HepG2 (cell line): Measurements from ENCODE around the gene PPP1R27. TPM values are rescaled to one million over a fixed set of nuclear protein-coding genes. Genes with fewer than 3 reads are reported as not detected.

Source experiments
- FOXK1 ChIP-seq: sonication (generic); formaldehyde crosslinking; IDR thresholded peaks from 2 replicates; pipeline ENCODE4 v1.4.0; 2020; ENCODE audit warnings: low read depth, missing genetic modification reagents, borderline replicate concordance
- FOXM1 ChIP-seq: sonication (generic); formaldehyde crosslinking; IDR thresholded peaks from 2 replicates; pipeline ENCODE4 v1.5.0; 2020; ENCODE audit warnings: missing genetic modification reagents
- MXD4 ChIP-seq: IDR thresholded peaks from 2 replicates; pipeline ENCODE4 v1.6.1; 2016; ENCODE audit warnings: mild to moderate bottlenecking, missing biosample characterization, missing genetic modification reagents
- RCOR2 ChIP-seq: IDR thresholded peaks from 2 replicates; pipeline ENCODE4 v1.6.1; 2016; ENCODE audit warnings: missing biosample characterization, missing genetic modification reagents
- SAP130 ChIP-seq: IDR thresholded peaks from 2 replicates; pipeline ENCODE4 v1.6.1; 2016; ENCODE audit warnings: low read depth
- TCF7L2 ChIP-seq: IDR thresholded peaks from 2 replicates; pipeline ENCODE4 v1.6.1; 2011; ENCODE audit warnings: mild to moderate bottlenecking, low read depth, low read length, moderate library complexity
- THYN1 ChIP-seq: sonication (generic); formaldehyde crosslinking; IDR thresholded peaks from 2 replicates; pipeline ENCODE4 v1.8.1; 2023; ENCODE audit warnings: low read depth, mild to moderate bottlenecking, moderate library complexity, missing genetic modification reagents, borderline replicate concordance
- U2AF2 ChIP-seq: fragments of 200-400 bp; formaldehyde crosslinking; IDR thresholded peaks from 2 replicates; pipeline ENCODE4 v1.6.1; 2017; ENCODE audit warnings: low read depth, mild to moderate bottlenecking, low read length
- ZBTB21 ChIP-seq: sonication (generic); formaldehyde crosslinking; IDR thresholded peaks from 2 replicates; pipeline ENCODE4 v1.4.0; 2020; ENCODE audit warnings: missing genetic modification reagents
- ZNF207 ChIP-seq: fragments of 450-650 bp; IDR thresholded peaks from 2 replicates; pipeline ENCODE4 v1.6.1; 2016; ENCODE audit warnings: antibody characterized with exemption, borderline replicate concordance
- ZNF460 ChIP-seq: sonication (generic); formaldehyde crosslinking; IDR thresholded peaks from 2 replicates; pipeline ENCODE4 v1.5.1; 2020; ENCODE audit warnings: missing genetic modification reagents, mild to moderate bottlenecking, borderline replicate concordance
- ZNF563 ChIP-seq: sonication (generic); formaldehyde crosslinking; IDR thresholded peaks from 2 replicates; pipeline ENCODE4 v1.8.0; 2022; ENCODE audit warnings: mild to moderate bottlenecking, moderate library complexity, missing genetic modification reagents
- ZNF567 ChIP-seq: sonication (generic); formaldehyde crosslinking; IDR thresholded peaks from 2 replicates; pipeline ENCODE4 v1.8.1; 2023; ENCODE audit warnings: mild to moderate bottlenecking, missing genetic modification reagents, borderline replicate concordance
- ZNF605 ChIP-seq: sonication (generic); formaldehyde crosslinking; IDR thresholded peaks from 2 replicates; pipeline ENCODE4 v1.8.0; 2022; ENCODE audit warnings: mild to moderate bottlenecking, missing genetic modification reagents
- ZNF782 ChIP-seq: sonication (generic); formaldehyde crosslinking; IDR thresholded peaks from 2 replicates; pipeline ENCODE4 v1.4.0; 2020; ENCODE audit warnings: missing genetic modification reagents, mild to moderate bottlenecking, borderline replicate concordance
- polyA plus RNA-seq, 8 experiments: library from polyadenylated mRNA; depleted of rRNA in 3 of 8; stranded (reverse) in 7 of 8; unstranded in 1 of 8; fragments of >200 nt; fragmentation: Illumina TruSeq in 4 of 8; extraction: Trizol in 4 of 8; gene quantifications; 2 replicates each; pipeline versions ENCODE4 v1.2.1 to v1.2.3, GENCODE V29; 2011 to 2016; ENCODE audit warnings: low read depth in 4 of 8, missing spikeins in 1 of 8, mixed read lengths in 1 of 8; ENCODE audit not compliant: insufficient read depth in 1 of 8
- total RNA-seq, 5 experiments: library from RNA; depleted of rRNA; stranded (reverse); fragments of >200 nt; fragmentation: Illumina TruSeq; extraction: Trizol; gene quantifications; 2 replicates each; pipeline ENCODE4 v1.2.3, GENCODE V29; 2016; ENCODE audit warnings: low read depth in 1 of 5
- TF ChIP-seq, protein P1 (sequence below): sonication (generic); formaldehyde crosslinking; IDR thresholded peaks from 2 replicates; pipeline ENCODE4 v1.8.0; 2022; ENCODE audit warnings: missing genetic modification reagents, mild to moderate bottlenecking, moderate library complexity, borderline replicate concordance
- TF ChIP-seq, protein P2 (sequence below): IDR thresholded peaks from 2 replicates; pipeline ENCODE4 v1.6.1; 2016
- TF ChIP-seq, protein P3 (sequence below): sonication (generic); formaldehyde crosslinking; IDR thresholded peaks from 2 replicates; pipeline ENCODE4 v1.4.0; 2020; ENCODE audit warnings: missing genetic modification reagents, mild to moderate bottlenecking, borderline replicate concordance
- TF ChIP-seq, protein P4 (sequence below): sonication (generic); formaldehyde crosslinking; IDR thresholded peaks from 2 replicates; pipeline ENCODE4 v1.4.0; 2020; ENCODE audit warnings: mild to moderate bottlenecking, missing genetic modification reagents

PPP1R27 gene
- total and polyA plus RNA-seq, 2 of the 13 experiments (the other 11 are each of a cell fraction or from before 2014, with no cell fraction given), result 0.17 to 1.00 TPM

DNA sequence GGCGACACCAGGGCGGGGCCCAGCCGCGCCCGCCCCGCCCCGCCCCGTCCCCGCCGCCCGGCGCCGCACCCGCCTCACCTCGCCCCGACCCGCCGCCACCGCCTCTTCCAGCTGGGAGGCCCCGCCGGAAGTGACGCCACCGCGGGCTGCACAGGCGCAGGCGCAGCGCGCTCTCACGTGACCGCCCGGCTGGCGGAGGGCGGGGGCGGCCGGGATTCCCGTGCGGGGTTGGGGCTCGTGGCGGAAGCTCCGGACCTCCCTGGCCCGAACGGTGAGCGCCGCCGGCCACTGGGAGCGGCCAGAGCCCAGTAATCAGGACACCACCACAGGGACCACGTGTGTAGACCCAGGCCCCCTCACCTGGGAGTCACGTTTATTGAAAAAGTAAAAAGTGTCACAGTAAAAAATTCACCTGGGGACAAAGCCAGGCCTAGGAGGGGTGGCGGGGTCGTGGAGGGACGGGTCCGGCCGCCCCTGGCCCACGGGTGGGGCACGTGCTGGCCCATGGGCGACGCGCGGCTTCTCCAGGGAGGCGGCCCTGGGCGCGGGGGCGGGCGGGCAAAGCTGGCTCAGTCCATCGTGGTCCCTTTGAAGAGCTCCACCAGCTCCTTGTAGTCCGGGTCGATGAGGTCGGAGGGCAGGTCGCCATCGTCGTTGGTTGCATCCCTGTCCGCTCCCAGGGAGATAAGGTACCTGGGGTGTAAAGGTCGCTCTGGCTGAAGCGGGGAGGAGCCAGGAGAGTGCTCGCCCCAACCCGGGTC is 1.5 kb downstream of the PPP1R27 start, which contains the start of gene MCRIP1 (continued):
- TF ChIP-seq ZNF605 (CRISPR knock-in tag) (peak; percentile 22; the same call in 1 of the 2 replicates), SAP130 (peak; percentile 78), ZNF460 (no peak; the same call in 1 of the 2 replicates), ZBTB21 (CRISPR knock-in tag) (no peak; the same call in none of the 2 replicates), MXD4 (CRISPR knock-in tag) (peak; percentile 92), FOXK1 (CRISPR knock-in tag) (peak; percentile 37; the same call in 1 of the 2 replicates), ZNF782 (CRISPR knock-in tag) (peak; percentile 95; the same call in 1 of the 2 replicates), U2AF2 (no peak), RCOR2 (no peak), ZNF567 (CRISPR knock-in tag) (no peak), FOXM1 (CRISPR knock-in tag) (0 out of 2 replicates have a peak, but pooled peaks have one; percentile 64), TCF7L2 (no peak), THYN1 (CRISPR knock-in tag) (no peak), ZNF563 (CRISPR knock-in tag) (0 out of 2 replicates have a peak, but pooled peaks have one; percentile 70), ZNF207 (no peak)
- TF ChIP-seq, protein P1, sequence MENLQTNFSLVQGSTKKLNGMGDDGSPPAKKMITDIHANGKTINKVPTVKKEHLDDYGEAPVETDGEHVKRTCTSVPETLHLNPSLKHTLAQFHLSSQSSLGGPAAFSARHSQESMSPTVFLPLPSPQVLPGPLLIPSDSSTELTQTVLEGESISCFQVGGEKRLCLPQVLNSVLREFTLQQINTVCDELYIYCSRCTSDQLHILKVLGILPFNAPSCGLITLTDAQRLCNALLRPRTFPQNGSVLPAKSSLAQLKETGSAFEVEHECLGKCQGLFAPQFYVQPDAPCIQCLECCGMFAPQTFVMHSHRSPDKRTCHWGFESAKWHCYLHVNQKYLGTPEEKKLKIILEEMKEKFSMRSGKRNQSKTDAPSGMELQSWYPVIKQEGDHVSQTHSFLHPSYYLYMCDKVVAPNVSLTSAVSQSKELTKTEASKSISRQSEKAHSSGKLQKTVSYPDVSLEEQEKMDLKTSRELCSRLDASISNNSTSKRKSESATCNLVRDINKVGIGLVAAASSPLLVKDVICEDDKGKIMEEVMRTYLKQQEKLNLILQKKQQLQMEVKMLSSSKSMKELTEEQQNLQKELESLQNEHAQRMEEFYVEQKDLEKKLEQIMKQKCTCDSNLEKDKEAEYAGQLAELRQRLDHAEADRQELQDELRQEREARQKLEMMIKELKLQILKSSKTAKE, result peak; percentile 78
- TF ChIP-seq, protein P2, sequence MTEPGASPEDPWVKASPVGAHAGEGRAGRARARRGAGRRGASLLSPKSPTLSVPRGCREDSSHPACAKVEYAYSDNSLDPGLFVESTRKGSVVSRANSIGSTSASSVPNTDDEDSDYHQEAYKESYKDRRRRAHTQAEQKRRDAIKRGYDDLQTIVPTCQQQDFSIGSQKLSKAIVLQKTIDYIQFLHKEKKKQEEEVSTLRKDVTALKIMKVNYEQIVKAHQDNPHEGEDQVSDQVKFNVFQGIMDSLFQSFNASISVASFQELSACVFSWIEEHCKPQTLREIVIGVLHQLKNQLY (CRISPR knock-in tag), result peak; percentile 51
- TF ChIP-seq, protein P3, sequence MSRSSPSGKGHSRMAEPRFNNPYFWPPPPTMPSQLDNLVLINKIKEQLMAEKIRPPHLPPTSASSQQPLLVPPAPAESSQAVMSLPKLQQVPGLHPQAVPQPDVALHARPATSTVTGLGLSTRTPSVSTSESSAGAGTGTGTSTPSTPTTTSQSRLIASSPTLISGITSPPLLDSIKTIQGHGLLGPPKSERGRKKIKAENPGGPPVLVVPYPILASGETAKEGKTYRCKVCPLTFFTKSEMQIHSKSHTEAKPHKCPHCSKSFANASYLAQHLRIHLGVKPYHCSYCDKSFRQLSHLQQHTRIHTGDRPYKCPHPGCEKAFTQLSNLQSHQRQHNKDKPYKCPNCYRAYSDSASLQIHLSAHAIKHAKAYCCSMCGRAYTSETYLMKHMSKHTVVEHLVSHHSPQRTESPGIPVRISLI, result peak; percentile 59; the same call in 1 of the 2 replicates
- TF ChIP-seq, protein P4, sequence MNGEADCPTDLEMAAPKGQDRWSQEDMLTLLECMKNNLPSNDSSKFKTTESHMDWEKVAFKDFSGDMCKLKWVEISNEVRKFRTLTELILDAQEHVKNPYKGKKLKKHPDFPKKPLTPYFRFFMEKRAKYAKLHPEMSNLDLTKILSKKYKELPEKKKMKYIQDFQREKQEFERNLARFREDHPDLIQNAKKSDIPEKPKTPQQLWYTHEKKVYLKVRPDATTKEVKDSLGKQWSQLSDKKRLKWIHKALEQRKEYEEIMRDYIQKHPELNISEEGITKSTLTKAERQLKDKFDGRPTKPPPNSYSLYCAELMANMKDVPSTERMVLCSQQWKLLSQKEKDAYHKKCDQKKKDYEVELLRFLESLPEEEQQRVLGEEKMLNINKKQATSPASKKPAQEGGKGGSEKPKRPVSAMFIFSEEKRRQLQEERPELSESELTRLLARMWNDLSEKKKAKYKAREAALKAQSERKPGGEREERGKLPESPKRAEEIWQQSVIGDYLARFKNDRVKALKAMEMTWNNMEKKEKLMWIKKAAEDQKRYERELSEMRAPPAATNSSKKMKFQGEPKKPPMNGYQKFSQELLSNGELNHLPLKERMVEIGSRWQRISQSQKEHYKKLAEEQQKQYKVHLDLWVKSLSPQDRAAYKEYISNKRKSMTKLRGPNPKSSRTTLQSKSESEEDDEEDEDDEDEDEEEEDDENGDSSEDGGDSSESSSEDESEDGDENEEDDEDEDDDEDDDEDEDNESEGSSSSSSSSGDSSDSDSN (CRISPR knock-in tag), result peak; percentile 59; the same call in 1 of the 2 replicates
